Upper lobe of left lung (tissue), 6 donors: ENCODE data around the gene VPS8. TPM values are rescaled to one million over a fixed set of nuclear protein-coding genes. Genes with fewer than 3 reads are reported as not detected.

Source experiments
- ATAC-seq, 2 donors: fragments of 200-7000 bp; cut with Tn5 transposase; one replicate each; pipeline ENCODE4 v1.9.1; 2022; ENCODE audit warnings: mild to moderate bottlenecking in 2 of 2, moderate library complexity in 2 of 2; ENCODE audit not compliant: low FRiP score in 2 of 2
- DNase-seq, 2 donors: peaks; one replicate each; pipeline ENCODE4 v3.0.0-alpha.2; 2019 to 2020
- H3K27ac ChIP-seq, 4 donors: fragments of 200-600 bp; sonication (generic); one replicate each; pipeline ENCODE4 v1.5.1; 2016 to 2019
- H3K27me3 ChIP-seq, 4 donors: fragments of 200-600 bp; sonication (generic); one replicate each; pipeline ENCODE4 v1.5.1; 2017 to 2019
- H3K36me3 ChIP-seq, 4 donors: fragments of 200-600 bp; sonication (generic); one replicate each; pipeline ENCODE4 v1.5.1; 2016 to 2019
- H3K4me1 ChIP-seq, 4 donors: fragments of 200-600 bp; sonication (generic); one replicate each; pipeline ENCODE4 v1.5.1; 2018 to 2019
- H3K4me3 ChIP-seq, 4 donors: fragments of 200-600 bp; sonication (generic); one replicate each; pipeline ENCODE4 v1.5.1; 2017 to 2019; ENCODE audit warnings: mild to moderate bottlenecking in 2 of 4, moderate library complexity in 1 of 4
- H3K9me3 ChIP-seq, 4 donors: fragments of 200-600 bp; sonication (generic); one replicate each; pipeline ENCODE4 v1.5.1; 2018 to 2019
- EP300 ChIP-seq, 4 donors: sonication (generic); formaldehyde crosslinking; IDR thresholded peaks; one replicate each; pipeline ENCODE4 v1.5.1; 2017; ENCODE audit warnings: antibody characterized with exemption in 4 of 4, control low read depth in 2 of 4
- POLR2A ChIP-seq, 4 donors: fragments of 450-650 bp; IDR thresholded peaks; one replicate each; pipeline ENCODE4 v1.5.1; 2016 to 2017; ENCODE audit warnings: antibody characterized with exemption in 4 of 4, mild to moderate bottlenecking in 2 of 4
- POLR2AphosphoS5 ChIP-seq, 2 donors: sonication (generic); formaldehyde crosslinking; IDR thresholded peaks; one replicate each; pipeline ENCODE4 v1.5.1; 2017; ENCODE audit warnings: antibody characterized with exemption in 2 of 2
- WGBS, 2 donors: methylation state at CpG; one replicate each; pipeline ENCODE4 v1.1.5; 2017 to 2018; 5-methylcytosine and 5-hydroxymethylcytosine counted together
- total RNA-seq, 6 donors: library from RNA; depleted of rRNA in 4 of 6; stranded (reverse); fragments of >200 nt in 4 of 6; gene quantifications; one replicate each; pipeline versions ENCODE4 v1.1.0 to v1.2.1, GENCODE V29; 2016 to 2021
- TF ChIP-seq, protein P1 (sequence below), 6 experiments: fragments of 450-650 bp in 4 of 6; fragments of 200-600 bp in 2 of 6; sonication (generic) in 2 of 6; IDR thresholded peaks; one replicate each; pipeline ENCODE4 v1.5.1; 2016 to 2019; ENCODE audit warnings: antibody characterized with exemption in 6 of 6
- donor health status: DM: no; HTN: no; CAD: no; lungs with moderate emphysema.
- donor health status: DM: no; HTN: yes; CAD: no; lungs with severe emphysema.

VPS8 gene
- total RNA-seq, 6 donors from 2014 or later: 50.9 to 147 (median 61.5) TPM

DNA sequence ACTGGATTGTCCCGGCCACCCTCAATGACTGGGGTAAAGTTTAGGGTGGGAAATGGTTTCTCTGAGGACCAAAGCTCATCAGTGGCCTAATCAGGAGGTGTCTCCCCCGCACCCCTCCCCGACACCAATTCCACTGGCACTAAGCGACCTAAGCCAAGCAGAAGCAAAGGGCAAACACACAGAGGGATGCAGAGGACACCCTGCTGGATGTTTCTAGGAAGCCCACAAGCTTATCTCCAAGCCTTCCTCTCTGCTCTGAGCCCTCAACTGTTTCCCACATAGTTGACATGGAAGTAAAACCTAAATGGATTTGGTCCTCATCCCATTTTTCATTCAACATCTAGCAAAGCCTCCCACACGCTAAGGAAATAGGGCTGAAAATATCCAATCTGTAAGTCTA lies 272.4 kb downstream of the VPS8 start:
- DNase-seq (no peak), ATAC-seq (no peak)
- Histone ChIP-seq H3K36me3 (no peaks in the 10 kb centered on the region), H3K27ac (no peak overlapping the region), H3K4me1 (no peaks in the 10 kb centered on the region), H3K27me3 (no peaks in the 10 kb centered on the region), H3K9me3 (no peaks in the 10 kb centered on the region), H3K4me3 (no peak overlapping the region)
- WGBS, 2 donors: 92% methylated on average over 5 of the region's 5 CpGs
- TF ChIP-seq, protein P1, sequence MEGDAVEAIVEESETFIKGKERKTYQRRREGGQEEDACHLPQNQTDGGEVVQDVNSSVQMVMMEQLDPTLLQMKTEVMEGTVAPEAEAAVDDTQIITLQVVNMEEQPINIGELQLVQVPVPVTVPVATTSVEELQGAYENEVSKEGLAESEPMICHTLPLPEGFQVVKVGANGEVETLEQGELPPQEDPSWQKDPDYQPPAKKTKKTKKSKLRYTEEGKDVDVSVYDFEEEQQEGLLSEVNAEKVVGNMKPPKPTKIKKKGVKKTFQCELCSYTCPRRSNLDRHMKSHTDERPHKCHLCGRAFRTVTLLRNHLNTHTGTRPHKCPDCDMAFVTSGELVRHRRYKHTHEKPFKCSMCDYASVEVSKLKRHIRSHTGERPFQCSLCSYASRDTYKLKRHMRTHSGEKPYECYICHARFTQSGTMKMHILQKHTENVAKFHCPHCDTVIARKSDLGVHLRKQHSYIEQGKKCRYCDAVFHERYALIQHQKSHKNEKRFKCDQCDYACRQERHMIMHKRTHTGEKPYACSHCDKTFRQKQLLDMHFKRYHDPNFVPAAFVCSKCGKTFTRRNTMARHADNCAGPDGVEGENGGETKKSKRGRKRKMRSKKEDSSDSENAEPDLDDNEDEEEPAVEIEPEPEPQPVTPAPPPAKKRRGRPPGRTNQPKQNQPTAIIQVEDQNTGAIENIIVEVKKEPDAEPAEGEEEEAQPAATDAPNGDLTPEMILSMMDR (IDR thresholded peaks at IDR 0.05): no peak
- TF ChIP-seq EP300 (IDR thresholded peaks at IDR 0.05): no peak
- no peak for TF ChIP-seq POLR2A (IDR thresholded peaks at IDR 0.05)
- no peak for TF ChIP-seq POLR2AphosphoS5 (IDR thresholded peaks at IDR 0.05)

DNA sequence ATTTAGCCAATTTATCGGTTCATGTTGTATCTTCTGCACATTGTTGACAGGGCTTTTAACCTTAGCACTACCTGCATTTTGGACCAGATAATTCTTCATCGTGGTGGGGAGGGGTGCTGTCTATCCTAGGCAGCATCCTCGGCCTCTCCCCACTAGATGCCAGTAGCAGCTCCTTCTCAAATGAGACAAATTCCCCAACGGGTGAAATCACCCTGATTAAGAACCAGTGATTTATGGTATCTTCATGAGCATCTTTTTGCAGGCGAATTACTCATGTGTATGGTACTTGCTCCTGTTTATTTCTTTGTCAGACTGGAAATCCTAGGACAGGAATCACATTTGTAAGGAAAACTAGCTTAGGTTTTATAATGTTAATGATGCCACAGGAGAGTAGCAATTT lies 272.9 kb downstream of the VPS8 start:
- no peak for DNase-seq
- TF ChIP-seq POLR2A (IDR thresholded peaks at IDR 0.05): no peak
- no peak for TF ChIP-seq POLR2AphosphoS5 (IDR thresholded peaks at IDR 0.05)
- no peak for TF ChIP-seq EP300 (IDR thresholded peaks at IDR 0.05)
- TF ChIP-seq, protein P1 (IDR thresholded peaks at IDR 0.05): no peak
- Histone ChIP-seq H3K4me1 (no peaks in the 10 kb centered on the region), H3K4me3 (no peak overlapping the region), H3K9me3 (no peaks in the 10 kb centered on the region), H3K27ac (no peak overlapping the region), H3K36me3 (no peaks in the 10 kb centered on the region), H3K27me3 (no peaks in the 10 kb centered on the region)
- ATAC-seq: no peak
- 83% methylated on average over 5 of the region's 5 CpGs for WGBS, 2 donors

DNA sequence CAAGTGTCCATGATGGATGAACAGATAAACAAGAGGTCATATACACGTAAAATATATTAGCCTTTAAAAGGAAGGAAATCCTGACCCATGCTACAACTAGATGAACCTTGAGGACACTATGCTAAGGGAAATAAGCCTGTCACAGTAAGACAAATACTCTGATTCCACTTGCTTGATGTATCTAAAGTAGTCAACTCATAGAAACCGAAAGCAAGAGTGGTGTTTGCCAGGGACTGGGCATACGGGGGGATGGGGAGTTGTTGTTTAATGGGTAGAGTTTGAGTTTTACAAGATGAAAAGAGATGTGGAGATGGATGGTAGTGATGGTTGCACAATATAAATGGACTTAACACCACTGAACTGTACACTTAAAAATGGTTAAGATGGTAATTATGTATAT lies 275.5 kb downstream of the VPS8 start:
- no peak overlapping the region for H3K4me3 ChIP-seq
- ATAC-seq (no peak), DNase-seq (no peak)
- TF ChIP-seq POLR2AphosphoS5 (IDR thresholded peaks at IDR 0.05) (no peak), POLR2A (IDR thresholded peaks at IDR 0.05) (no peak), EP300 (IDR thresholded peaks at IDR 0.05) (no peak)
- TF ChIP-seq, protein P1 (IDR thresholded peaks at IDR 0.05): no peak
- 68 to 70% methylated on average over 3 of the region's 3 CpGs for WGBS, 2 donors
- H3K27ac ChIP-seq: no peak overlapping the region
- no peaks in the 10 kb centered on the region for H3K4me1 ChIP-seq
- no peaks in the 10 kb centered on the region for H3K36me3 ChIP-seq
- H3K9me3 ChIP-seq: no peaks in the 10 kb centered on the region
- no peaks in the 10 kb centered on the region for H3K27me3 ChIP-seq

DNA sequence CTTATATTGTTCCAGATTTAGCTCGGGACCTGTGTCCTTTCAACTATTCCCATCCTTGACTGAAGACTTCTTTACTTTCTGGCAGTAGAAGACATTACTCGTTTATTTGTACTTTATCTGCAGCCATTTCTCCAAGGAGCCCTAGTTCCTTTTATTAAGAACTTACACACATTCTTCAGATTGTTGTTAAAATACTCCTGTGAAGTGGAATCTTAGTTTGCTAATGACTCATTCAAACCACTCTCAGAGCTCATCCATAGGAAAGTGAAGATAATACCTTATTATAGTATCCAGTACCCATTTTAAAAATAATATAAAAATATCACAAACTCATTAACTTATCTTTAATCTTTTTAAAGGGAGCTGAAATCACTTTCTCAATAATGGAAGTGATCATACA lies 277.4 kb downstream of the VPS8 start:
- DNase-seq (no peak), ATAC-seq (no peak)
- Histone ChIP-seq H3K4me3 (no peak overlapping the region), H3K36me3 (no peaks in the 10 kb centered on the region), H3K4me1 (no peaks in the 10 kb centered on the region), H3K9me3 (no peaks in the 10 kb centered on the region), H3K27ac (no peak overlapping the region), H3K27me3 (no peaks in the 10 kb centered on the region)
- 61 to 71% methylated on average over 2 of the region's 2 CpGs for WGBS, 2 donors
- TF ChIP-seq POLR2A (IDR thresholded peaks at IDR 0.05) (no peak), POLR2AphosphoS5 (IDR thresholded peaks at IDR 0.05) (no peak), EP300 (IDR thresholded peaks at IDR 0.05) (no peak)
- TF ChIP-seq, protein P1 (IDR thresholded peaks at IDR 0.05): no peak

DNA sequence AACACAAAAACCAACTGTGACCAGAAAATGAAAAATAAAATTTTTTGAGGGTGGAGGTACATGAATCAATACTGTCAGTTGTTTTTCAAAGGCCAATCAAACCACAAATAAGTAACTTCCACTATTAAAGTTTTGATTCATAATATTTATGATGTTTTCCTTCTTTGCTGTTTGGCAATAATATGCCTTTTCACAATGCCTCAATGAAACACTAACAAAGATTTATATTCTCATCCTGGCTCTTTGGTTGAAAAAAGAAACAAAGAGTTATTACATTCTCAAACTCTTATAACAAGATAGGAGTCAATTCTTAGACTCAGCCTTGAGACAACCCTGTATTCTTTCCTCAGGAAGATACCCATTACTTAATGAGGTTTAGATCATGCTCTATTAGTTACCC lies 277.8 kb downstream of the VPS8 start:
- Histone ChIP-seq H3K36me3 (no peaks in the 10 kb centered on the region), H3K9me3 (no peaks in the 10 kb centered on the region), H3K4me3 (no peak overlapping the region), H3K27ac (no peak overlapping the region), H3K4me1 (no peaks in the 10 kb centered on the region), H3K27me3 (no peaks in the 10 kb centered on the region)
- TF ChIP-seq POLR2A (IDR thresholded peaks at IDR 0.05) (no peak), EP300 (IDR thresholded peaks at IDR 0.05) (no peak), POLR2AphosphoS5 (IDR thresholded peaks at IDR 0.05) (no peak)
- TF ChIP-seq, protein P1 (IDR thresholded peaks at IDR 0.05): no peak
- ATAC-seq: no peak
- DNase-seq: no peak
